Gastroesophageal sphincter (tissue), 3 donors: ENCODE results near the gene PIK3CD.

ENCODE experiments used
- CTCF ChIP-seq, 4 experiments: fragments of 200-600 bp in 2 of 4; fragments of 450-650 bp in 2 of 4; sonication (generic) in 1 of 4; IDR thresholded peaks; one replicate each; pipeline ENCODE4 v1.5.1; 2017 to 2019; ENCODE audit warnings: antibody characterized with exemption in 4 of 4, mild to moderate bottlenecking in 2 of 4, moderate library complexity in 2 of 4
- EP300 ChIP-seq: sonication (generic); formaldehyde crosslinking; IDR thresholded peaks from one replicate; pipeline ENCODE4 v1.6.1; 2017; ENCODE audit warnings: antibody characterized with exemption, mild to moderate bottlenecking
- POLR2A ChIP-seq, 2 donors: fragments of 450-650 bp; IDR thresholded peaks; one replicate each; pipeline ENCODE4 v1.6.1; 2017; ENCODE audit warnings: antibody characterized with exemption in 2 of 2, mild to moderate bottlenecking in 2 of 2, moderate library complexity in 1 of 2
- POLR2AphosphoS5 ChIP-seq: sonication (generic); formaldehyde crosslinking; IDR thresholded peaks from one replicate; pipeline ENCODE4 v1.6.1; 2017; ENCODE audit warnings: antibody characterized with exemption

GRCh38 chr1:9723926-9724325, 72.4 kb downstream of the PIK3CD start:
- no peak for TF ChIP-seq CTCF (IDR thresholded peaks at IDR 0.05)
- no peak for TF ChIP-seq POLR2AphosphoS5
- no peak for TF ChIP-seq EP300
- TF ChIP-seq POLR2A (IDR thresholded peaks at IDR 0.05) = no peak
